Body of pancreas (tissue), 4 donors: Measurements from ENCODE around the gene TICAM1. TPM values are rescaled to one million over a fixed set of nuclear protein-coding genes. Genes with fewer than 3 reads are reported as not detected.
A peak's percentile ranks its signal among the peaks of the same experiment; 100 is the strongest.

Experiments used
- ATAC-seq: fragments of 150-250 bp; one replicate; pipeline ENCODE4 v1.9.1; 2016
- DNase-seq, 4 donors: peaks; one replicate each; pipeline ENCODE4 v3.0.0-alpha.2; 2019
- H3K27ac ChIP-seq, 4 donors: fragments of 200-600 bp; sonication (generic); 1 replicate in 3 of 4; 2 replicates in 1 of 4; pipeline versions ENCODE4 v1.5.1 to v1.6.1; 2016 to 2019; ENCODE audit warnings: mild to moderate bottlenecking in 1 of 4, mixed read lengths in 1 of 4, moderate library complexity in 1 of 4
- H3K27me3 ChIP-seq, 2 donors: fragments of 200-600 bp; sonication (generic); one replicate each; pipeline ENCODE4 v1.6.0; 2016; ENCODE audit warnings: mild to moderate bottlenecking in 1 of 2
- H3K36me3 ChIP-seq, 2 donors: fragments of 200-600 bp; sonication (generic); replicated peaks in 1 of 2; 2 replicates each; pipeline ENCODE4 v1.5.1; 2016; ENCODE audit warnings: low read depth in 2 of 2; ENCODE audit not compliant: insufficient read depth in 1 of 2
- H3K4me1 ChIP-seq: fragments of 200-600 bp; sonication (generic); one replicate; pipeline ENCODE4 v1.6.0; 2016
- H3K4me3 ChIP-seq, 2 donors: fragments of 200-600 bp; sonication (generic); 1 replicate in 1 of 2; 2 replicates in 1 of 2; pipeline ENCODE4 v1.5.1; 2016 to 2019
- H3K9me3 ChIP-seq, 3 donors: fragments of 200-600 bp; sonication (generic); 1 replicate in 2 of 3; 2 replicates in 1 of 3; pipeline ENCODE4 v1.5.1; 2016
- CTCF ChIP-seq, 7 experiments: fragments of 450-650 bp in 4 of 7; fragments of 200-600 bp in 3 of 7; sonication (generic) in 3 of 7; IDR thresholded peaks; one replicate each; pipeline ENCODE4 v1.5.1; 2016 to 2019; ENCODE audit warnings: antibody characterized with exemption in 7 of 7
- POLR2A ChIP-seq, 3 donors: fragments of 450-650 bp; IDR thresholded peaks; one replicate each; pipeline ENCODE4 v1.6.1; 2016; ENCODE audit warnings: antibody characterized with exemption in 3 of 3, mild to moderate bottlenecking in 2 of 3
- WGBS, 2 donors: methylation state at CpG; one replicate each; pipeline ENCODE4 v1.1.5; 2017; 5-methylcytosine and 5-hydroxymethylcytosine counted together
- intact Hi-C: fragments of 100-400 bp; cut with DNase I; formaldehyde crosslinking; loops from one replicate; pipeline ENCODE4 v1.15.1; 2023
- total RNA-seq, 2 donors: library from RNA; depleted of rRNA; stranded (reverse); fragments of >200 nt; gene quantifications; one replicate each; pipeline ENCODE4 v1.1.0, GENCODE V29; 2016

Gene TICAM1
- total RNA-seq, 2 donors from 2014 or later: 5.4 to 12.9 TPM

DNA sequence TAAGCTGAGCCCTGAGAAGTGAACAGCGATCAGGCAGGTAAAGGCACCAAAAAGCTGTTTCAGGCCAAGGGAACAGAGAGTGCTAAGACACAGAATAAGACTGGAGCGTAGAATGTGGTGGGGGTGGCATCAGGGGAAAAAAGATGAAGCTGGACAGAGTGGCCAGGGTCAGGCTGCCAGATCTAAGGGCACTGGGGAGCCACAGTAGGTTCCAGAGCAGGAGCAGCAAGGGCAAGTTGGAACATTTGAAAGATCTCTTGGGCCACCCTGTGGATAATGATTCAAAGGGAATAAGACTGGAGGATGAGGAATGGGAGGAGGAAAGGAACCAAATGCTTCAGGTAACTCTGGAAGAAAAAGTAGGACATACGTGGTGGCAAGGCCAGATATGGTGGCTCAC, 42.4 kb upstream of the TICAM1 start:
- Histone ChIP-seq H3K4me1 (peaks cover 15% of the 10 kb centered on the region), H3K4me3 (no peak overlapping the region), H3K27ac (no peak overlapping the region), H3K9me3 (no peaks in the 10 kb centered on the region), H3K27me3 (no peaks in the 10 kb centered on the region), H3K36me3 (no peaks in the 10 kb centered on the region)
- TF ChIP-seq CTCF (IDR thresholded peaks at IDR 0.05) (no peak), POLR2A (IDR thresholded peaks at IDR 0.05) (no peak)
- 85 to 86% methylated on average over 3 of the region's 3 CpGs for WGBS, 2 donors
- intact Hi-C loops: loop anchor here (5.0 kb wide), 2 partner anchors 33 to 158 kb away; partner anchors contain the start of gene UHRF1
- DNase-seq (no peak), ATAC-seq (no peak)

- no peak overlapping the region for H3K27ac ChIP-seq
- no peaks in the 10 kb centered on the region for H3K27me3 ChIP-seq
- intact Hi-C loops: loop anchor here (5.0 kb wide), 2 partner anchors 36 to 161 kb away; partner anchors contain the start of gene UHRF1
- DNase-seq (no peak), ATAC-seq (no peak)
- 67 to 83% methylated on average over 6 of the region's 6 CpGs for WGBS, 2 donors
- H3K36me3 ChIP-seq: no peaks in the 10 kb centered on the region
- H3K4me3 ChIP-seq: no peak overlapping the region
- TF ChIP-seq CTCF (IDR thresholded peaks at IDR 0.05) (no peak), POLR2A (IDR thresholded peaks at IDR 0.05) (no peak)
- H3K9me3 ChIP-seq: no peaks in the 10 kb centered on the region
- peaks cover 4% of the 10 kb centered on the region for H3K4me1 ChIP-seq
Measured at GRCh38 chr19:4871711-4872110, 40.2 kb upstream of the TICAM1 start.

DNA sequence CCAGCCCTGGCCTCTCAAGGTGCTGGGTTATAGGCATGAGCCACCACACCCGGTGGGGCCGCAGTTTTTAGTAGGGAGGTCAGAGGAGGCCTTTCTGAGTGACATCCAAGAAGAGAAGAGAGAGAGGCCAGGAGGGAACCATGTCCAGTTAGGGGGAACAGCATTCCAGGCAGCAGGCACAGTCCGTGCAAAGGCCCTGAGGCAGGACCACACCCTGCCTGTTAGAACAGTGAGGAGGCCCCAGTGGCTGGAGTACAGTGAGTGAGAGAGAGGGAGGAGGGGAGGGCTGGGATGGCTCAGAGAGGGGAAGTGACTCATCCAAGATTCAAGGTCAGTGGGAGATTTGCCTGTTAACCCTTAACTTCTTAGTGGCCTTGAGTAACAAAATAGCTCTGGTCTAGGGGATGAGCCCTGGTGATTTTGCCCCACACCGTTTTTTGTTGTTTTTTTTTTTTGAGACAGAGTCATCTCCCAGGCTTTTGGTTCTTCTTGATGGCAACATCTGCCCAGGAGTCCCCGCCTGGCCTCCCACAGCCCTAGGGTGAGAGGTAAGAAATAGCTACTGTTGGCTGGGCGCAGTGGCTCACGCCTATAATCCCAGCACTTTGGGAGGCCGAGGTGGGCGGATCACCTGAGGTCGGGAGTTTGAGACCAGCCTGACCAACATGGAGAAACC, 38.7 kb upstream of the TICAM1 start:
- H3K27ac ChIP-seq: peak overlapping the region in 1 of 4 donors; percentile 2
- intact Hi-C loops: loop anchor here (5.0 kb wide), 2 partner anchors 37 to 162 kb away; partner anchors contain the start of gene UHRF1
- no peak for TF ChIP-seq POLR2A (IDR thresholded peaks at IDR 0.05)
- TF ChIP-seq CTCF (IDR thresholded peaks at IDR 0.05): no peak

GRCh38 chr19:4868286-4868834, 36.8 kb upstream of the TICAM1 start:
- peaks cover 9% of the 10 kb centered on the region for H3K4me1 ChIP-seq
- no peaks in the 10 kb centered on the region for H3K36me3 ChIP-seq
- H3K27ac ChIP-seq: peak overlapping the region in 1 of 4 donors; percentile 82
- no peaks in the 10 kb centered on the region for H3K9me3 ChIP-seq
- no peaks in the 10 kb centered on the region for H3K27me3 ChIP-seq
- WGBS, 2 donors: 73 to 76% methylated on average over 9 to 10 of the region's 10 CpGs
- intact Hi-C loops: no loop called here
- DNase-seq (no peak), ATAC-seq (no peak)
- no peak overlapping the region for H3K4me3 ChIP-seq
- TF ChIP-seq CTCF (IDR thresholded peaks at IDR 0.05) (no peak), POLR2A (IDR thresholded peaks at IDR 0.05) (no peak)

More for the DNA sequence above, 38.7 kb upstream of the TICAM1 start:
- no peaks in the 10 kb centered on the region for H3K27me3 ChIP-seq
- H3K4me1 ChIP-seq: peaks cover 9% of the 10 kb centered on the region
- WGBS, 2 donors: 72 to 77% methylated on average over 8 to 10 of the region's 10 CpGs
- DNase-seq (peak; percentile 24 to 75 (median 40)), ATAC-seq (no peak)
- no peaks in the 10 kb centered on the region for H3K36me3 ChIP-seq
- H3K9me3 ChIP-seq: no peaks in the 10 kb centered on the region
- no peak overlapping the region for H3K4me3 ChIP-seq
